WTC11 (cell line): Measurements from ENCODE around the gene FRAT2. TPM values are rescaled to one million over a fixed set of nuclear protein-coding genes. Genes with fewer than 3 reads are reported as not detected.

ENCODE experiments used
- ATAC-seq: fragments of 200-7000 bp; cut with Tn5 transposase; 2 replicates; pipeline ENCODE4 v1.10.0; 2021; ENCODE audit warnings: mild to moderate bottlenecking, moderate library complexity
- CTCF ChIA-PET: fragments of 300-600 bp; sonication (Branson Sonifier 250); formaldehyde crosslinking; loops from one replicate; lab custom pipeline; 2021; ENCODE audit warnings: antibody characterized with exemption; lab: Charles Lee
- POLR2A ChIA-PET: fragments of 350-600 bp; sonication (Branson Sonifier 250); formaldehyde crosslinking; loops from one replicate; lab custom pipeline; 2021; ENCODE audit warnings: antibody characterized with exemption; lab: Charles Lee
- DNase-seq: peaks from one replicate; pipeline ENCODE4 v3.0.0; 2021; ENCODE audit warnings: low spot score
- H3K27ac Mint-ChIP-seq: 2 replicates; pipeline ENCODE4 v1.8.0; 2021; ENCODE audit warnings: mixed read lengths
- H3K27me3 Mint-ChIP-seq: 2 replicates; pipeline ENCODE4 v1.8.0; 2021; ENCODE audit warnings: low read depth, mild to moderate bottlenecking, moderate library complexity, mixed read lengths
- H3K36me3 Mint-ChIP-seq: 2 replicates; pipeline ENCODE4 v1.8.0; 2021; ENCODE audit warnings: mixed read lengths
- H3K4me1 Mint-ChIP-seq: 2 replicates; pipeline ENCODE4 v1.8.0; 2022; ENCODE audit warnings: mixed read lengths
- H3K4me3 Mint-ChIP-seq: 2 replicates; pipeline ENCODE4 v1.8.0; 2021; ENCODE audit warnings: mild to moderate bottlenecking, moderate library complexity, mixed read lengths
- H3K9me3 Mint-ChIP-seq: 2 replicates; pipeline ENCODE4 v1.8.0; 2021; ENCODE audit warnings: mixed read lengths
- CBFB ChIP-seq: sonication (generic); formaldehyde crosslinking; IDR thresholded peaks from 2 replicates; pipeline ENCODE4 v1.8.1; 2022; ENCODE audit warnings: mild to moderate bottlenecking, low read depth, missing genetic modification reagents
- CREB1 ChIP-seq: sonication (generic); formaldehyde crosslinking; IDR thresholded peaks from 2 replicates; pipeline ENCODE4 v1.8.0; 2023; ENCODE audit warnings: mild to moderate bottlenecking, missing genetic modification reagents
- ELF4 ChIP-seq: sonication (generic); formaldehyde crosslinking; IDR thresholded peaks from 2 replicates; pipeline ENCODE4 v1.8.1; 2022; ENCODE audit warnings: low read depth, mild to moderate bottlenecking, moderate library complexity, missing genetic modification reagents
- EMX1 ChIP-seq: fragments of 250-450 bp; sonication (Bioruptor Pico); IDR thresholded peaks from 2 replicates; pipeline ENCODE4 v1.8.0; 2021; ENCODE audit warnings: mild to moderate bottlenecking
- ESRRA ChIP-seq: sonication (generic); formaldehyde crosslinking; IDR thresholded peaks from 2 replicates; pipeline ENCODE4 v1.8.1; 2022; ENCODE audit warnings: mild to moderate bottlenecking, missing genetic modification reagents, borderline replicate concordance
- FOXP1 ChIP-seq: sonication (generic); formaldehyde crosslinking; IDR thresholded peaks from 2 replicates; pipeline ENCODE4 v1.8.0; 2022; ENCODE audit warnings: missing genetic modification reagents, mild to moderate bottlenecking, moderate library complexity, borderline replicate concordance
- SOX15 ChIP-seq: fragments of 250-450 bp; sonication (Bioruptor Pico); IDR thresholded peaks from 2 replicates; pipeline ENCODE4 v1.9.0; 2021; ENCODE audit warnings: mild to moderate bottlenecking
- TCF7 ChIP-seq: sonication (generic); formaldehyde crosslinking; IDR thresholded peaks from 2 replicates; pipeline ENCODE4 v1.8.0; 2022; ENCODE audit warnings: mild to moderate bottlenecking, low read depth, missing genetic modification reagents, moderate library complexity
- ZMAT4 ChIP-seq: fragments of 250-450 bp; sonication (Bioruptor Pico); IDR thresholded peaks from 2 replicates; pipeline ENCODE4 v1.9.0; 2021; ENCODE audit warnings: mild to moderate bottlenecking
- ZNF263 ChIP-seq: sonication (generic); formaldehyde crosslinking; IDR thresholded peaks from 2 replicates; pipeline ENCODE4 v1.8.1; 2022; ENCODE audit warnings: low read depth, mild to moderate bottlenecking, moderate library complexity, missing genetic modification reagents
- ZNF396 ChIP-seq: fragments of 250-450 bp; sonication (Bioruptor Pico); IDR thresholded peaks from 2 replicates; pipeline ENCODE4 v1.8.0; 2021; ENCODE audit warnings: mild to moderate bottlenecking, moderate library complexity, borderline replicate concordance
- ZNF425 ChIP-seq: fragments of 250-450 bp; sonication (Bioruptor Pico); conservative IDR thresholded peaks from 2 replicates; pipeline ENCODE4 v1.9.0; 2021; ENCODE audit warnings: mild to moderate bottlenecking
- ZNF512 ChIP-seq: sonication (generic); formaldehyde crosslinking; IDR thresholded peaks from 2 replicates; pipeline ENCODE4 v1.8.1; 2022; ENCODE audit warnings: missing genetic modification reagents, borderline replicate concordance
- total RNA-seq: library from RNA; stranded (reverse); gene quantifications from 3 replicates; pipeline ENCODE4 v1.2.3, GENCODE V29; 2021
- TF ChIP-seq, protein P1 (sequence below): sonication (generic); formaldehyde crosslinking; IDR thresholded peaks from 2 replicates; pipeline ENCODE4 v1.8.1; 2022; ENCODE audit warnings: low read depth, mild to moderate bottlenecking, moderate library complexity, missing genetic modification reagents, borderline replicate concordance
- TF ChIP-seq, protein P2 (sequence below): sonication (generic); formaldehyde crosslinking; IDR thresholded peaks from 2 replicates; pipeline ENCODE4 v1.8.1; 2023; ENCODE audit warnings: mild to moderate bottlenecking, missing genetic modification reagents, moderate library complexity
- TF ChIP-seq, protein P3 (sequence below): sonication (generic); formaldehyde crosslinking; conservative IDR thresholded peaks from 2 replicates; pipeline ENCODE4 v1.8.1; 2023; ENCODE audit warnings: mild to moderate bottlenecking, low read depth, missing genetic modification reagents, moderate library complexity
- TF ChIP-seq, protein P4 (sequence below): fragments of 200-600 bp; IDR thresholded peaks from 2 replicates; pipeline ENCODE4 v1.8.0; 2022; ENCODE audit warnings: antibody characterized with exemption
- TF ChIP-seq, protein P5 (sequence below): fragments of 250-450 bp; sonication (Bioruptor Pico); IDR thresholded peaks from 2 replicates; pipeline ENCODE4 v1.8.0; 2021; ENCODE audit warnings: mild to moderate bottlenecking

The FRAT2 gene
- total RNA-seq, 1 experiment from 2014 or later = 48.2 TPM

DNA sequence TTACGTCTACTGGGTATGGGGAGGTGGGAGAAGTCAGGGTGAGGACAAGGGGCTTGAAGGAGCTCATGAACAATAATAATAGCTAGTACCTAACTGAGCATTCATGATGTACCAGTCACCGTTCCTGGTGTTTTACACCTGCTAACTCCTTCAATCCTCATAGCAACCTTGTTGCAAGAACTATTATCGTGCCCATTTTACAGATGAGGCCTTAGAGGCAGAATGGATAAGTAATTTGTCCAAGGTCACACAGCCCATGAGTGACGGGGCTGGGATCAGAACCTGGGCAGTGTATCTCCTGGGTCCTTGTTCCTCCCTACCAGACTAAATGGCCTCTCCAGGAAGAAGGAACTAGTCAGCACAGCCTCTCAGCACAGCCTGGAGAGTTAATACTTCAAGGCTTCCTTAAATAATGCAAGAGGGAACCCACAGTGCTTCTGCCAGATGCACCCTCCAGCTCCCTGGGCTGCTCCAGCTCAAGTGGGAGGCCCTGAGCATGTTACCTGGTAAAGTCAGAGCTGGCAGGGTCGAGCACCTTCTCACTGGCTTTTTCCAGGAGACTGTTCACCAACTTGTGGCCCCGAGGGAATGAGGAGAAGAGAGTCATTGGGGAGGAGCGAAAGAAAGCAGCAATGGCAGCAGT is 37.8 kb upstream of the FRAT2 start:
- Mint-ChIP-seq H3K4me1 (no peaks in the 10 kb centered on the region), H3K9me3 (no peaks in the 10 kb centered on the region), H3K27ac (no peak overlapping the region)
- CTCF ChIA-PET = no interaction called here
- POLR2A ChIA-PET = no interaction called here
- TF ChIP-seq ZNF263 (CRISPR knock-in tag) (no peak), ZNF512 (CRISPR knock-in tag) (no peak), FOXP1 (CRISPR knock-in tag) (no peak), SOX15 (CRISPR knock-in tag) (no peak)
- TF ChIP-seq, protein P1, sequence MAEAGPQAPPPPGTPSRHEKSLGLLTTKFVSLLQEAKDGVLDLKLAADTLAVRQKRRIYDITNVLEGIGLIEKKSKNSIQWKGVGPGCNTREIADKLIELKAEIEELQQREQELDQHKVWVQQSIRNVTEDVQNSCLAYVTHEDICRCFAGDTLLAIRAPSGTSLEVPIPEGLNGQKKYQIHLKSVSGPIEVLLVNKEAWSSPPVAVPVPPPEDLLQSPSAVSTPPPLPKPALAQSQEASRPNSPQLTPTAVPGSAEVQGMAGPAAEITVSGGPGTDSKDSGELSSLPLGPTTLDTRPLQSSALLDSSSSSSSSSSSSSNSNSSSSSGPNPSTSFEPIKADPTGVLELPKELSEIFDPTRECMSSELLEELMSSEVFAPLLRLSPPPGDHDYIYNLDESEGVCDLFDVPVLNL (CRISPR knock-in tag) = no peak
- TF ChIP-seq, all 79 proteins: peak for 0
- DNase-seq (no peak), ATAC-seq (no peak)
- peaks cover 51% of the 10 kb centered on the region for H3K36me3 Mint-ChIP-seq
- H3K27me3 Mint-ChIP-seq = no peaks in the 10 kb centered on the region
- H3K4me3 Mint-ChIP-seq = no peak overlapping the region

DNA sequence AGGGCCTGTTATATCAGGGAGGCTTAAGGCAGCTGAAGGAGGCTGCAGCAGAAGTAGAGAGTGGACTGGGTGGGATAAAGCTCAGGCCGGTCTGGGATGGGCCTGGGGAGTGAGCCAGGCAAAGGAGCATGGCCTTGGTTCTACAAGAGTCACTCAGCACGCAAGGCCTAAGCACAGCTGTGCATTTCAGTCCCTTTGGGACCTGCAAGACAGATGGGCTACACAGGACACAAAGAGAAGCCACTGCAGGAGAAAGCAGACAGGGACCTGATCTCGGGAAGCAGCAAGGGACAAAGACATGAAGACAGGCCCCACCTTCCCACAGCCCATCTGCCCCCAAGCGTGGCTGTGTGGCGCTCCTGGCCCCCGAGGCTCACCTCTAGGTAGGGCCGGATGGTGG is 37.2 kb upstream of the FRAT2 start:
- H3K4me3 Mint-ChIP-seq = no peak overlapping the region
- ATAC-seq = no peak
- no peaks in the 10 kb centered on the region for H3K27me3 Mint-ChIP-seq
- H3K9me3 Mint-ChIP-seq = no peaks in the 10 kb centered on the region
- POLR2A ChIA-PET = no interaction called here
- peaks cover 57% of the 10 kb centered on the region for H3K36me3 Mint-ChIP-seq
- H3K4me1 Mint-ChIP-seq = no peaks in the 10 kb centered on the region
- CTCF ChIA-PET = no interaction called here
- H3K27ac Mint-ChIP-seq = no peak overlapping the region
- DNase-seq = no peak
- no peak for TF ChIP-seq TCF7 (CRISPR knock-in tag)
- TF ChIP-seq, protein P2, sequence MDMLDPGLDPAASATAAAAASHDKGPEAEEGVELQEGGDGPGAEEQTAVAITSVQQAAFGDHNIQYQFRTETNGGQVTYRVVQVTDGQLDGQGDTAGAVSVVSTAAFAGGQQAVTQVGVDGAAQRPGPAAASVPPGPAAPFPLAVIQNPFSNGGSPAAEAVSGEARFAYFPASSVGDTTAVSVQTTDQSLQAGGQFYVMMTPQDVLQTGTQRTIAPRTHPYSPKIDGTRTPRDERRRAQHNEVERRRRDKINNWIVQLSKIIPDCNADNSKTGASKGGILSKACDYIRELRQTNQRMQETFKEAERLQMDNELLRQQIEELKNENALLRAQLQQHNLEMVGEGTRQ (CRISPR knock-in tag) = no peak
- no peak for TF ChIP-seq EMX1
- TF ChIP-seq ELF4 (CRISPR knock-in tag) = no peak
- TF ChIP-seq, protein P3, sequence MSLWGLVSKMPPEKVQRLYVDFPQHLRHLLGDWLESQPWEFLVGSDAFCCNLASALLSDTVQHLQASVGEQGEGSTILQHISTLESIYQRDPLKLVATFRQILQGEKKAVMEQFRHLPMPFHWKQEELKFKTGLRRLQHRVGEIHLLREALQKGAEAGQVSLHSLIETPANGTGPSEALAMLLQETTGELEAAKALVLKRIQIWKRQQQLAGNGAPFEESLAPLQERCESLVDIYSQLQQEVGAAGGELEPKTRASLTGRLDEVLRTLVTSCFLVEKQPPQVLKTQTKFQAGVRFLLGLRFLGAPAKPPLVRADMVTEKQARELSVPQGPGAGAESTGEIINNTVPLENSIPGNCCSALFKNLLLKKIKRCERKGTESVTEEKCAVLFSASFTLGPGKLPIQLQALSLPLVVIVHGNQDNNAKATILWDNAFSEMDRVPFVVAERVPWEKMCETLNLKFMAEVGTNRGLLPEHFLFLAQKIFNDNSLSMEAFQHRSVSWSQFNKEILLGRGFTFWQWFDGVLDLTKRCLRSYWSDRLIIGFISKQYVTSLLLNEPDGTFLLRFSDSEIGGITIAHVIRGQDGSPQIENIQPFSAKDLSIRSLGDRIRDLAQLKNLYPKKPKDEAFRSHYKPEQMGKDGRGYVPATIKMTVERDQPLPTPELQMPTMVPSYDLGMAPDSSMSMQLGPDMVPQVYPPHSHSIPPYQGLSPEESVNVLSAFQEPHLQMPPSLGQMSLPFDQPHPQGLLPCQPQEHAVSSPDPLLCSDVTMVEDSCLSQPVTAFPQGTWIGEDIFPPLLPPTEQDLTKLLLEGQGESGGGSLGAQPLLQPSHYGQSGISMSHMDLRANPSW (CRISPR knock-in tag) = no peak
- no peak for TF ChIP-seq CBFB (CRISPR knock-in tag)
- TF ChIP-seq, protein P4, sequence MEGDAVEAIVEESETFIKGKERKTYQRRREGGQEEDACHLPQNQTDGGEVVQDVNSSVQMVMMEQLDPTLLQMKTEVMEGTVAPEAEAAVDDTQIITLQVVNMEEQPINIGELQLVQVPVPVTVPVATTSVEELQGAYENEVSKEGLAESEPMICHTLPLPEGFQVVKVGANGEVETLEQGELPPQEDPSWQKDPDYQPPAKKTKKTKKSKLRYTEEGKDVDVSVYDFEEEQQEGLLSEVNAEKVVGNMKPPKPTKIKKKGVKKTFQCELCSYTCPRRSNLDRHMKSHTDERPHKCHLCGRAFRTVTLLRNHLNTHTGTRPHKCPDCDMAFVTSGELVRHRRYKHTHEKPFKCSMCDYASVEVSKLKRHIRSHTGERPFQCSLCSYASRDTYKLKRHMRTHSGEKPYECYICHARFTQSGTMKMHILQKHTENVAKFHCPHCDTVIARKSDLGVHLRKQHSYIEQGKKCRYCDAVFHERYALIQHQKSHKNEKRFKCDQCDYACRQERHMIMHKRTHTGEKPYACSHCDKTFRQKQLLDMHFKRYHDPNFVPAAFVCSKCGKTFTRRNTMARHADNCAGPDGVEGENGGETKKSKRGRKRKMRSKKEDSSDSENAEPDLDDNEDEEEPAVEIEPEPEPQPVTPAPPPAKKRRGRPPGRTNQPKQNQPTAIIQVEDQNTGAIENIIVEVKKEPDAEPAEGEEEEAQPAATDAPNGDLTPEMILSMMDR = no peak
- TF ChIP-seq, protein P5, sequence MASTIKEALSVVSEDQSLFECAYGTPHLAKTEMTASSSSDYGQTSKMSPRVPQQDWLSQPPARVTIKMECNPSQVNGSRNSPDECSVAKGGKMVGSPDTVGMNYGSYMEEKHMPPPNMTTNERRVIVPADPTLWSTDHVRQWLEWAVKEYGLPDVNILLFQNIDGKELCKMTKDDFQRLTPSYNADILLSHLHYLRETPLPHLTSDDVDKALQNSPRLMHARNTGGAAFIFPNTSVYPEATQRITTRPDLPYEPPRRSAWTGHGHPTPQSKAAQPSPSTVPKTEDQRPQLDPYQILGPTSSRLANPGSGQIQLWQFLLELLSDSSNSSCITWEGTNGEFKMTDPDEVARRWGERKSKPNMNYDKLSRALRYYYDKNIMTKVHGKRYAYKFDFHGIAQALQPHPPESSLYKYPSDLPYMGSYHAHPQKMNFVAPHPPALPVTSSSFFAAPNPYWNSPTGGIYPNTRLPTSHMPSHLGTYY (CRISPR knock-in tag) = no peak
- TF ChIP-seq, protein P1 (CRISPR knock-in tag) = no peak
- no peak for TF ChIP-seq ESRRA (CRISPR knock-in tag)
- no peak for TF ChIP-seq CREB1
- no peak for TF ChIP-seq ZMAT4
- TF ChIP-seq ZNF396 = no peak
- TF ChIP-seq ZNF425 (CRISPR knock-in tag) = no peak
